ENCODE measurements around the gene TAF1C. TPM values are rescaled to one million over a fixed set of nuclear protein-coding genes. Genes with fewer than 3 reads are reported as not detected.

Gene TAF1C
- total and polyA plus RNA-seq, 9 of the 15 experiments (the other 6 are each of a cell fraction or from before 2014, with no cell fraction given) = 1.5 to 74.8 (median 21.0) TPM

GRCh38 chr16:84175350-84176081, 11.3 kb downstream of the TAF1C start (continued):
- TF ChIP-seq TFAP4 (CRISPR knock-in tag; IDR thresholded peaks at IDR 0.05; ENCODE audit: borderline replicate concordance) (no peak), KDM5B (IDR thresholded peaks at IDR 0.05; ENCODE audit: insufficient replicate concordance, low read depth, low read length) (peak; percentile 22), SMAD3 (CRISPR knock-in tag; conservative IDR thresholded peaks at IDR 0.05) (no peak), ZNF184 (CRISPR knock-in tag; IDR thresholded peaks at IDR 0.05) (no peak), ZNF282 (CRISPR knock-in tag; IDR thresholded peaks at IDR 0.05) (no peak), EP400 (IDR thresholded peaks at IDR 0.05) (no peak), ZNF175 (CRISPR knock-in tag; IDR thresholded peaks at IDR 0.05; ENCODE audit: low read depth) (no peak), ZNF830 (CRISPR knock-in tag; IDR thresholded peaks at IDR 0.05) (no peak), TEAD4 (IDR thresholded peaks at IDR 0.05; ENCODE audit: low read length) (peak; percentile 26; the same call in 1 of the 2 replicates), TEAD4 (CRISPR knock-in tag; IDR thresholded peaks at IDR 0.05; ENCODE audit: borderline replicate concordance) (no peak), MLLT1 (IDR thresholded peaks at IDR 0.05) (0 out of 4 replicates have a peak, but pooled peaks of 1 of the 2 experiments have one; percentile 23)
- TF ChIP-seq, protein P1, sequence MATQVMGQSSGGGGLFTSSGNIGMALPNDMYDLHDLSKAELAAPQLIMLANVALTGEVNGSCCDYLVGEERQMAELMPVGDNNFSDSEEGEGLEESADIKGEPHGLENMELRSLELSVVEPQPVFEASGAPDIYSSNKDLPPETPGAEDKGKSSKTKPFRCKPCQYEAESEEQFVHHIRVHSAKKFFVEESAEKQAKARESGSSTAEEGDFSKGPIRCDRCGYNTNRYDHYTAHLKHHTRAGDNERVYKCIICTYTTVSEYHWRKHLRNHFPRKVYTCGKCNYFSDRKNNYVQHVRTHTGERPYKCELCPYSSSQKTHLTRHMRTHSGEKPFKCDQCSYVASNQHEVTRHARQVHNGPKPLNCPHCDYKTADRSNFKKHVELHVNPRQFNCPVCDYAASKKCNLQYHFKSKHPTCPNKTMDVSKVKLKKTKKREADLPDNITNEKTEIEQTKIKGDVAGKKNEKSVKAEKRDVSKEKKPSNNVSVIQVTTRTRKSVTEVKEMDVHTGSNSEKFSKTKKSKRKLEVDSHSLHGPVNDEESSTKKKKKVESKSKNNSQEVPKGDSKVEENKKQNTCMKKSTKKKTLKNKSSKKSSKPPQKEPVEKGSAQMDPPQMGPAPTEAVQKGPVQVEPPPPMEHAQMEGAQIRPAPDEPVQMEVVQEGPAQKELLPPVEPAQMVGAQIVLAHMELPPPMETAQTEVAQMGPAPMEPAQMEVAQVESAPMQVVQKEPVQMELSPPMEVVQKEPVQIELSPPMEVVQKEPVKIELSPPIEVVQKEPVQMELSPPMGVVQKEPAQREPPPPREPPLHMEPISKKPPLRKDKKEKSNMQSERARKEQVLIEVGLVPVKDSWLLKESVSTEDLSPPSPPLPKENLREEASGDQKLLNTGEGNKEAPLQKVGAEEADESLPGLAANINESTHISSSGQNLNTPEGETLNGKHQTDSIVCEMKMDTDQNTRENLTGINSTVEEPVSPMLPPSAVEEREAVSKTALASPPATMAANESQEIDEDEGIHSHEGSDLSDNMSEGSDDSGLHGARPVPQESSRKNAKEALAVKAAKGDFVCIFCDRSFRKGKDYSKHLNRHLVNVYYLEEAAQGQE (IDR thresholded peaks at IDR 0.05; ENCODE audit: borderline replicate concordance) = peak; percentile 73
- TF ChIP-seq, protein P1 (CRISPR knock-in tag; IDR thresholded peaks at IDR 0.05; ENCODE audit: low read depth) = no peak
- TF ChIP-seq, protein P2, sequence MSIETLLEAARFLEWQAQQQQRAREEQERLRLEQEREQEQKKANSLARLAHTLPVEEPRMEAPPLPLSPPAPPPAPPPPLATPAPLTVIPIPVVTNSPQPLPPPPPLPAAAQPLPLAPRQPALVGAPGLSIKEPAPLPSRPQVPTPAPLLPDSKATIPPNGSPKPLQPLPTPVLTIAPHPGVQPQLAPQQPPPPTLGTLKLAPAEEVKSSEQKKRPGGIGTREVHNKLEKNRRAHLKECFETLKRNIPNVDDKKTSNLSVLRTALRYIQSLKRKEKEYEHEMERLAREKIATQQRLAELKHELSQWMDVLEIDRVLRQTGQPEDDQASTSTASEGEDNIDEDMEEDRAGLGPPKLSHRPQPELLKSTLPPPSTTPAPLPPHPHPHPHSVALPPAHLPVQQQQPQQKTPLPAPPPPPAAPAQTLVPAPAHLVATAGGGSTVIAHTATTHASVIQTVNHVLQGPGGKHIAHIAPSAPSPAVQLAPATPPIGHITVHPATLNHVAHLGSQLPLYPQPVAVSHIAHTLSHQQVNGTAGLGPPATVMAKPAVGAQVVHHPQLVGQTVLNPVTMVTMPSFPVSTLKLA (conservative IDR thresholded peaks at IDR 0.05) = peak; percentile 65 to 75
- TF ChIP-seq, protein P3, sequence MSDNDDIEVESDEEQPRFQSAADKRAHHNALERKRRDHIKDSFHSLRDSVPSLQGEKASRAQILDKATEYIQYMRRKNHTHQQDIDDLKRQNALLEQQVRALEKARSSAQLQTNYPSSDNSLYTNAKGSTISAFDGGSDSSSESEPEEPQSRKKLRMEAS (CRISPR knock-in tag; IDR thresholded peaks at IDR 0.05) = peak; percentile 62
